Astrocyte (in vitro differentiated cells and primary cell): ENCODE data around the gene BSN. TPM values are rescaled to one million over a fixed set of nuclear protein-coding genes. Genes with fewer than 3 reads are reported as not detected.

Experiments
- DNase-seq: peaks from one replicate; pipeline ENCODE4 v3.0.0-alpha.2; 2010; ENCODE audit warnings: low read depth
- FAIRE-seq: peaks from 2 replicates; lab custom pipeline; 2011; peaks lifted over from hg19 to GRCh38; lab: Jason Lieb, UNC
- H2AFZ ChIP-seq: 2 replicates; pipeline ENCODE4 v1.6.0; 2012; ENCODE audit warnings: low read depth, low read length, inconsistent platforms
- H3K27ac ChIP-seq: 2 replicates; pipeline ENCODE4 v1.5.1; 2011; ENCODE audit warnings: low read depth, low read length, inconsistent platforms
- H3K27me3 ChIP-seq: 2 replicates; pipeline ENCODE4 v1.6.0; 2011; ENCODE audit warnings: low read length, inconsistent platforms; ENCODE audit not compliant: insufficient read depth
- H3K36me3 ChIP-seq: 2 replicates; pipeline ENCODE4 v1.5.1; 2011; ENCODE audit warnings: low read length, inconsistent platforms; ENCODE audit not compliant: insufficient read depth
- H3K4me1 ChIP-seq: 2 replicates; pipeline ENCODE4 v1.5.1; 2011; ENCODE audit warnings: low read length, inconsistent platforms; ENCODE audit not compliant: insufficient read depth
- H3K4me2 ChIP-seq: 2 replicates; pipeline ENCODE4 v1.6.0; 2012; ENCODE audit warnings: low read length, inconsistent platforms
- H3K4me3 ChIP-seq: 2 replicates; pipeline ENCODE4 v1.5.1; 2011; ENCODE audit warnings: low read depth, mild to moderate bottlenecking, low read length, inconsistent platforms; ENCODE audit not compliant: insufficient read depth
- H3K79me2 ChIP-seq: 2 replicates; pipeline ENCODE4 v1.6.0; 2012; ENCODE audit warnings: mild to moderate bottlenecking, low read length, inconsistent platforms; ENCODE audit not compliant: insufficient read depth
- H3K9ac ChIP-seq: 2 replicates; pipeline ENCODE4 v1.6.0; 2012; ENCODE audit warnings: mild to moderate bottlenecking, low read length, inconsistent platforms
- H3K9me3 ChIP-seq: 2 replicates; pipeline ENCODE4 v1.5.1; 2012; ENCODE audit warnings: low read depth, mild to moderate bottlenecking, low read length, inconsistent platforms; ENCODE audit not compliant: insufficient read depth
- H4K20me1 ChIP-seq: 2 replicates; pipeline ENCODE4 v1.6.0; 2012; ENCODE audit warnings: low read length, inconsistent platforms; ENCODE audit not compliant: insufficient read depth
- H3K27ac Mint-ChIP-seq: one replicate; pipeline ENCODE4 v1.8.0; 2021; ENCODE audit warnings: mild to moderate bottlenecking, mixed read lengths; ENCODE audit not compliant: unreplicated experiment
- H3K27me3 Mint-ChIP-seq: one replicate; pipeline ENCODE4 v1.8.0; 2021; ENCODE audit warnings: low read depth, mixed read lengths; ENCODE audit not compliant: unreplicated experiment
- H3K36me3 Mint-ChIP-seq: one replicate; pipeline ENCODE4 v1.8.0; 2021; ENCODE audit warnings: low read depth, mixed read lengths; ENCODE audit not compliant: unreplicated experiment
- H3K4me1 Mint-ChIP-seq: one replicate; pipeline ENCODE4 v1.8.0; 2021; ENCODE audit warnings: low read depth, mixed read lengths; ENCODE audit not compliant: unreplicated experiment
- H3K4me3 Mint-ChIP-seq: one replicate; pipeline ENCODE4 v1.8.0; 2021; ENCODE audit warnings: mild to moderate bottlenecking, moderate library complexity, mixed read lengths; ENCODE audit not compliant: unreplicated experiment
- H3K9me3 Mint-ChIP-seq: one replicate; pipeline ENCODE4 v1.8.0; 2021; ENCODE audit warnings: mild to moderate bottlenecking, mixed read lengths; ENCODE audit not compliant: unreplicated experiment
- CTCF ChIP-seq: IDR thresholded peaks from 2 replicates; pipeline ENCODE4 v1.5.1; 2011; ENCODE audit warnings: low read depth, mild to moderate bottlenecking, inconsistent platforms, low read length, moderate library complexity; ENCODE audit not compliant: insufficient read depth
- EZH2 ChIP-seq: IDR thresholded peaks from 2 replicates; pipeline ENCODE4 v1.6.1; 2012; ENCODE audit warnings: mild to moderate bottlenecking, low read length, inconsistent platforms; ENCODE audit not compliant: insufficient read depth
- total RNA-seq: library from RNA; stranded (reverse); gene quantifications from 2 replicates; pipeline ENCODE4 v1.2.1, GENCODE V29; 2021

Gene BSN
- total RNA-seq, 1 donor from 2014 or later: 0.86 TPM

- Histone ChIP-seq H3K9ac (no peak overlapping the region), H3K4me3 (no peak overlapping the region), H3K9me3 (no peaks in the 10 kb centered on the region), H3K27ac (no peak overlapping the region), H3K27me3 (no peaks in the 10 kb centered on the region), H3K4me2 (peak overlapping the region; percentile 65), H4K20me1 (no peaks in the 10 kb centered on the region), H3K4me1 (peaks cover 16% of the 10 kb centered on the region), H3K36me3 (no peaks in the 10 kb centered on the region), H3K79me2 (no peaks in the 10 kb centered on the region), H2AFZ (no peak overlapping the region)
- H3K4me1 Mint-ChIP-seq: peaks cover 16% of the 10 kb centered on the region
- TF ChIP-seq EZH2: no peak
- TF ChIP-seq CTCF: no peak
- peaks cover 13% of the 10 kb centered on the region for H3K27me3 Mint-ChIP-seq
- peaks cover 6% of the 10 kb centered on the region for H3K36me3 Mint-ChIP-seq
- peaks cover 3% of the 10 kb centered on the region for H3K9me3 Mint-ChIP-seq
- FAIRE-seq (peak; percentile 59), DNase-seq (peak; percentile 80)
- peak overlapping the region; percentile 35 for H3K27ac Mint-ChIP-seq
- peak overlapping the region; percentile 8 for H3K4me3 Mint-ChIP-seq
Observed at GRCh38 chr3:49626101-49626581, 71.9 kb downstream of the BSN start.

- Histone ChIP-seq H3K4me1 (peaks cover 16% of the 10 kb centered on the region), H3K4me3 (no peak overlapping the region), H4K20me1 (no peaks in the 10 kb centered on the region), H3K79me2 (no peaks in the 10 kb centered on the region), H3K27me3 (no peaks in the 10 kb centered on the region), H3K27ac (no peak overlapping the region), H3K4me2 (peak overlapping the region; percentile 65), H3K36me3 (no peaks in the 10 kb centered on the region), H3K9me3 (no peaks in the 10 kb centered on the region), H3K9ac (no peak overlapping the region), H2AFZ (no peak overlapping the region)
- DNase-seq (no peak), FAIRE-seq (no peak)
- Mint-ChIP-seq H3K4me3 (no peak overlapping the region), H3K4me1 (peaks cover 16% of the 10 kb centered on the region), H3K36me3 (peaks cover 6% of the 10 kb centered on the region), H3K27ac (no peak overlapping the region), H3K9me3 (peaks cover 5% of the 10 kb centered on the region), H3K27me3 (peaks cover 6% of the 10 kb centered on the region)
- TF ChIP-seq CTCF (no peak), EZH2 (no peak)
Observed at GRCh38 chr3:49626796-49627195, 72.5 kb downstream of the BSN start.

GRCh38 chr3:49627634-49628033 is 73.4 kb downstream of the BSN start:
- no peaks in the 10 kb centered on the region for H3K36me3 ChIP-seq
- H3K27ac Mint-ChIP-seq: no peak overlapping the region
- no peak for DNase-seq
- H3K27ac ChIP-seq: no peak overlapping the region
- no peak overlapping the region for H3K4me2 ChIP-seq
- H3K79me2 ChIP-seq: no peaks in the 10 kb centered on the region
- peaks cover 6% of the 10 kb centered on the region for H3K36me3 Mint-ChIP-seq
- no peaks in the 10 kb centered on the region for H3K27me3 Mint-ChIP-seq
- no peak overlapping the region for H2AFZ ChIP-seq
- no peak overlapping the region for H3K9ac ChIP-seq
- peaks cover 16% of the 10 kb centered on the region for H3K4me1 Mint-ChIP-seq
- H4K20me1 ChIP-seq: no peaks in the 10 kb centered on the region
- peaks cover 9% of the 10 kb centered on the region for H3K9me3 Mint-ChIP-seq
- TF ChIP-seq CTCF (no peak), EZH2 (no peak)
- no peak overlapping the region for H3K4me3 ChIP-seq
- no peak for FAIRE-seq
- H3K4me1 ChIP-seq: peaks cover 16% of the 10 kb centered on the region
- H3K4me3 Mint-ChIP-seq: no peak overlapping the region
- no peaks in the 10 kb centered on the region for H3K27me3 ChIP-seq
- no peaks in the 10 kb centered on the region for H3K9me3 ChIP-seq
